NCI-H2196 treated with DMSO at 0.1 percent for 48 hours (cell line): ENCODE data around the gene CPT1C.
A peak's percentile ranks its signal among the peaks of the same experiment; 100 is the strongest.

ENCODE experiments used
- DNase-seq: peaks from one replicate; lab custom pipeline; 2025; ENCODE audit not compliant: unreplicated experiment; lab: John Stamatoyannopoulos, UW

Gene CPT1C

GRCh38 chr19:49660338-49660961 lies 30.5 kb upstream of the CPT1C start:
- DNase-seq, result no peak

- no peak for DNase-seq
Measured at GRCh38 chr19:49662011-49662410, 28.9 kb upstream of the CPT1C start.

GRCh38 chr19:49663224-49663623 lies 27.7 kb upstream of the CPT1C start:
- no peak for DNase-seq

GRCh38 chr19:49664171-49665035 lies 26.5 kb upstream of the CPT1C start:
- DNase-seq, result peak; percentile 86

- no peak for DNase-seq
Measured at GRCh38 chr19:49665036-49665350, 25.9 kb upstream of the CPT1C start.

GRCh38 chr19:49665351-49666119 lies 25.4 kb upstream of the CPT1C start, which contains the start of the genes BCL2L12 and IRF3:
Gene BCL2L12 (plus strand): TSS chr19:49665933. CDS start chr19:49666693, 760 bp downstream.
Gene IRF3 (minus strand): TSS chr19:49665857. CDS start chr19:49664838, 1,019 bp downstream.
- DNase-seq, result peak; percentile 76

GRCh38 chr19:49666120-49666444 lies 24.8 kb upstream of the CPT1C start:
- DNase-seq, result no peak

- DNase-seq, result no peak
Measured at GRCh38 chr19:49667473-49667872, 23.4 kb upstream of the CPT1C start.

GRCh38 chr19:49669516-49669915 lies 21.4 kb upstream of the CPT1C start:
- DNase-seq, result no peak

- peak; percentile 60 for DNase-seq
Measured at GRCh38 chr19:49672131-49672919, 18.6 kb upstream of the CPT1C start.

- peak; percentile 89 for DNase-seq
Measured at GRCh38 chr19:49676136-49676783, 14.7 kb upstream of the CPT1C start.

- DNase-seq, result peak; percentile 100
Measured at GRCh38 chr19:49676784-49677230, 14.1 kb upstream of the CPT1C start.

GRCh38 chr19:49677231-49677900 lies 13.6 kb upstream of the CPT1C start, which contains the start of gene PRMT1:
Gene PRMT1 (plus strand): TSS chr19:49677271. CDS start chr19:49677281, 10 bp downstream.
- DNase-seq, result no peak

- DNase-seq, result no peak
Measured at GRCh38 chr19:49677901-49678674, 12.8 kb upstream of the CPT1C start.

GRCh38 chr19:49678985-49679770 lies 11.7 kb upstream of the CPT1C start:
- DNase-seq, result no peak

- DNase-seq, result no peak
Measured at GRCh38 chr19:49679771-49680413, 11.0 kb upstream of the CPT1C start.

- DNase-seq, result peak; percentile 69
Measured at GRCh38 chr19:49680421-49681351, 10.2 kb upstream of the CPT1C start.
